HG03558 (cell line): ENCODE data around the gene CFAP97D2.
"Not testable (repeated sequence)": the region's sequence is repeated elsewhere in the genome, so short reads cannot be mapped to it uniquely, and the experiment has no call there.

Source experiments
- ATAC-seq: cut with Tn5 transposase; IDR thresholded peaks from one replicate; pipeline ENCODE4 v1.9.1; 2021; ENCODE audit warnings: moderate number of reproducible peaks; ENCODE audit not compliant: unreplicated experiment; ENCODE audit errors: extremely low read depth

CFAP97D2 gene

GRCh38 chr13:114179087-114179658 is at the start of gene CFAP97D2:
TSS of gene CFAP97D2 (plus strand) at chr13:114179257. CDS start at chr13:114179331, 74 bp downstream.
- no peak for ATAC-seq

- no peak for ATAC-seq
Observed at GRCh38 chr13:114129649-114130062, 49.4 kb upstream of the CFAP97D2 start.

- ATAC-seq, result no peak
Observed at GRCh38 chr13:114130131-114130836, 48.8 kb upstream of the CFAP97D2 start.

GRCh38 chr13:114130837-114131582 is 48.0 kb upstream of the CFAP97D2 start:
- ATAC-seq, result no peak

GRCh38 chr13:114131583-114132418 is 47.3 kb upstream of the CFAP97D2 start:
- no peak for ATAC-seq

GRCh38 chr13:114132419-114133121 is 46.5 kb upstream of the CFAP97D2 start, which contains the start of gene RASA3:
TSS of gene RASA3 (minus strand) at chr13:114132623. CDS start at chr13:114132489, 134 bp downstream.
- peak; percentile 48 for ATAC-seq

GRCh38 chr13:114133126-114133525 is 45.9 kb upstream of the CFAP97D2 start:
- ATAC-seq, result not testable (repeated sequence)

- ATAC-seq, result not testable (repeated sequence)
Observed at GRCh38 chr13:114133552-114133951, 45.5 kb upstream of the CFAP97D2 start.

- ATAC-seq, result no peak
Observed at GRCh38 chr13:114134111-114134943, 44.7 kb upstream of the CFAP97D2 start.

- ATAC-seq, result no peak
Observed at GRCh38 chr13:114134944-114135610, 44.0 kb upstream of the CFAP97D2 start.

- no peak for ATAC-seq
Observed at GRCh38 chr13:114135731-114136171, 43.3 kb upstream of the CFAP97D2 start.

GRCh38 chr13:114136576-114136975 is 42.5 kb upstream of the CFAP97D2 start:
- ATAC-seq, result no peak

- no peak for ATAC-seq
Observed at GRCh38 chr13:114140131-114140905, 38.7 kb upstream of the CFAP97D2 start.

- ATAC-seq, result no peak
Observed at GRCh38 chr13:114140906-114141250, 38.2 kb upstream of the CFAP97D2 start.

- no peak for ATAC-seq
Observed at GRCh38 chr13:114141261-114141996, 37.6 kb upstream of the CFAP97D2 start.

- ATAC-seq, result no peak
Observed at GRCh38 chr13:114142137-114142550, 36.9 kb upstream of the CFAP97D2 start.
